Activated naive CD4-positive, alpha-beta T cell treated with anti-CD3 and anti-CD28 coated beads, Interleukin-2, amount 50 U/mL, for 24 hours (primary cell): ENCODE results near the gene KLHDC10.
"Not testable (repeated sequence)": the region's sequence is repeated elsewhere in the genome, so short reads cannot be mapped to it uniquely, and the experiment has no call there.

Source experiments
- H3K27ac Mint-ChIP-seq: one replicate; pipeline ENCODE4 v1.8.0; 2021; ENCODE audit warnings: mild to moderate bottlenecking, mixed read lengths
- H3K27me3 Mint-ChIP-seq: one replicate; pipeline ENCODE4 v1.8.0; 2021; ENCODE audit warnings: mixed read lengths
- H3K36me3 Mint-ChIP-seq: one replicate; pipeline ENCODE4 v1.8.0; 2021; ENCODE audit warnings: mixed read lengths
- H3K4me1 Mint-ChIP-seq: one replicate; pipeline ENCODE4 v1.8.0; 2021; ENCODE audit warnings: mixed read lengths
- H3K4me3 Mint-ChIP-seq: one replicate; pipeline ENCODE4 v1.8.0; 2021; ENCODE audit warnings: mild to moderate bottlenecking, mixed read lengths
- H3K9me3 Mint-ChIP-seq: one replicate; pipeline ENCODE4 v1.8.0; 2021; ENCODE audit warnings: mixed read lengths

Gene KLHDC10

DNA sequence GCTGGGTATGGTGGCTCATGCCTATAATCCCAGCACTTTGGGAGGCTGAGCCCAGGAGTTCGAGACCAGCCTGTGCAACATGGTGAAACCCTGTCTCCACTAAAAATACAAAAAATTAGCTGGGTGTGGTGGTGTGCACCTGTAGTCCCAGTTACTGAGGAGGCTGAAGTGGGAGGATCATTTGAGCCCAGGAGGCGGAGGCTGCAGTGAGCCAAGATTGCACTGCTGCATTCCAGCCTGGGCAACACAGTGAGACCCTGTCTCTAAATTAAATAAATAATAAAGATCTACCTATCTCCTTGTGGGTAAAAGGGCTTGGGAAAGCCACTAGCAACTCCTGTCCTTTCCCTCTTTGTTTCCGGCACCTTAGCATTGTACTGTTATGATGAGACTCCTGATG, 56.5 kb downstream of the KLHDC10 start:
- peaks cover 28% of the 10 kb centered on the region for H3K36me3 Mint-ChIP-seq
- H3K4me3 Mint-ChIP-seq, H3K4me1 Mint-ChIP-seq, H3K9me3 Mint-ChIP-seq, H3K27ac Mint-ChIP-seq, H3K27me3 Mint-ChIP-seq: not testable (repeated sequence)

- Mint-ChIP-seq H3K36me3 (peaks cover 23% of the 10 kb centered on the region), H3K27me3 (no peaks in the 10 kb centered on the region), H3K4me3 (no peak overlapping the region), H3K9me3 (no peaks in the 10 kb centered on the region), H3K4me1 (no peaks in the 10 kb centered on the region), H3K27ac (no peak overlapping the region)
These were observed 57.1 kb downstream of the KLHDC10 start for GRCh38 chr7:130127404-130127803.

- no peak overlapping the region for H3K4me3 Mint-ChIP-seq
- H3K9me3 Mint-ChIP-seq, result no peaks in the 10 kb centered on the region
- no peak overlapping the region for H3K27ac Mint-ChIP-seq
- peaks cover 20% of the 10 kb centered on the region for H3K36me3 Mint-ChIP-seq
- no peaks in the 10 kb centered on the region for H3K27me3 Mint-ChIP-seq
- no peaks in the 10 kb centered on the region for H3K4me1 Mint-ChIP-seq
These were observed 57.5 kb downstream of the KLHDC10 start for GRCh38 chr7:130127821-130128317.

DNA sequence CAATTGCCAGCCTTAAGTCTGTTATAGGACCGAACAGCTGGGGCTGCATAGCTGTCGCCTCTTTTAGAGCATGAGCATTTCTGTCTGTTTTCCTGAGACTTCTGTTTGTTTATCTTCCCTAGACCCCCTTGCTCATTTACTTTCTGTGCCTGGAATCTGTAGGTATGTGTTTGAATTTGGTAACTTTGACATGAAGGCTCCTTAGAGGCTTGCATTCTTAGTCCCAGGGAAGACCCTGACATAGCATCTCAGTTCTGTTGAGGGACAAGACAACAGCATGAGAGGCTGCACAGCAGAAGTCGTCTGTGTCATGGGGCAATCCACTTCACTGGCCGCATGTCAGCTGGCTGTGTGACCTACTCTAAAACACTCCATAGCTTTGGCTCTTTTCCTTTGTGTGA, 58.7 kb downstream of the KLHDC10 start:
- Mint-ChIP-seq H3K4me3 (no peak overlapping the region), H3K9me3 (no peaks in the 10 kb centered on the region), H3K4me1 (no peaks in the 10 kb centered on the region), H3K27ac (no peak overlapping the region), H3K36me3 (peaks cover 16% of the 10 kb centered on the region), H3K27me3 (no peaks in the 10 kb centered on the region)

DNA sequence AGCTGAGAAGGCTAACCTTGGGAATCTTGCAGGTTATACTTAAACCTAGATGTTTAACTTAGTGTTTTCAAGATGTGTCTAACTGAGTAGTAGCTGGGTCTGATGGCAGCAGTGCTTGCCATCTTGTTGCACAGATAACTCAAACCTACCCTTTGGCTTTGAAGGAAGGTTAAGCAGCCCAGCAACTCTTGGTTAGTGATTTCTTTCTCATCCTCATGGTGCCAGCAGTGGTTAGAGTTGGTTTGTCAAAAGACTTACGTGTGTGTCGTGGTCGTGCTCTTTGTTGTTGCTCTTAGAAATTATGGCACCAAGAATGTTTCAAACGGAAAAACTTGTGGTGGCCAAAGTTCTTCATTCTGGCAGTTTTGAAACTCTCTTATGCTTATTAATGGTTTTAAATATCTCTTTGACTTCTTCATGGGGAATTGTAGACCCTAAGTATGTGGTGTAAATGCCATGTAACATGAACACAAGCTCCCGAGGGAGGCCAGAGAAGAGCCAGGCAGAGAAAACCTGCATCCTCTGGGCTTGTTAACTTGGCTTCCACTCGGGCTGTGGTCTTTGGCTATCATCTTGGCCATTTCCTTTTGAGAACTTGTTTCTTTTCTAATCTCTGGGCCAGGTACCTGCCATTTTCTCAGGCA, 61.0 kb downstream of the KLHDC10 start:
- Mint-ChIP-seq H3K4me1 (peaks cover 8% of the 10 kb centered on the region), H3K27ac (no peak overlapping the region), H3K4me3 (no peak overlapping the region), H3K27me3 (no peaks in the 10 kb centered on the region), H3K9me3 (no peaks in the 10 kb centered on the region), H3K36me3 (peaks cover 18% of the 10 kb centered on the region)

DNA sequence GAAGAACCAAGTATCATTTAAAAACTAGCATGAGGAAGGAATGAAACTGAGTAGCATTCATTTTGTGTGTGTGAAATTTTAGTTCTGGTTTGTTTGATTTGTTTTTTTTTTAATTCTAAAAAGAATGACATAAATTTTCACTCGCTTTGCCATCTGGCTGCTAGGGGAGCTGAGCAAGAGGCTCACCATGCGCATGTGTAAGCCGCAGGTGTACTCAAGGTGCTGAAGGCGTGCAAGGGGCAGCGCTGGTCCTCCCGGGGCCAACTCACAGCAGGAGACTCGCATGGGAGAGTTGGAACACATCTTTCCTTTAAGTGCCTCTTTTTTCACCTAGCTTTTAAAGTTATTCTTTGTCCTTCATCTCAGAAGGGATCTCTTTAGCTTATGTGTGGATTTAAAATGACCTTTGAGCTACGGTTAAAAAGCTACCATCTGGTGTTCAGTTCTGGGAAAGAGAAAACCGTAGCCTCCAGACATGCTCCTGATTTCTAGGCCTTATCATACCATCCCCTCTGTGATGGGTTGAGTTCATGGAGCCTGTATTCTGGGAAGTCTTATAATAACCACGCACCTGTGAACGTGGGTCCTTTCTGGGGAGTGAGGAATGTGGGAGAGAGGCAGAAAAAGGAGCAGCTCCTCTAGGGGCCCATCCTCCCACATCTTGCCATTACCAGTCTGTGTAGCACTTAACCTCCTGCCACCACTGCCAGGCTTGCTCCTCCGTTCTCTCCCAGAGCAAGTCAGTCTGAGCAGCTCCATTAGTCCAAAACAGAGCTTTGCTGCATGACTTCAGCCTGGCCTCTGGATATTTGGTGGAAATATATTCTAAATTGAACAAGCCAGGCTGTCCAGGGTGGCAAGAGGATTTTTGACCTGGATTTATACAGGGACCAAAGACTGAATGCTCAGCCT, 61.9 kb downstream of the KLHDC10 start:
- Mint-ChIP-seq H3K4me3 (no peak overlapping the region), H3K36me3 (peaks cover 13% of the 10 kb centered on the region), H3K27me3 (no peaks in the 10 kb centered on the region), H3K9me3 (no peaks in the 10 kb centered on the region), H3K4me1 (peaks cover 8% of the 10 kb centered on the region), H3K27ac (no peak overlapping the region)

- H3K4me1 Mint-ChIP-seq, result peaks cover 8% of the 10 kb centered on the region
- no peak overlapping the region for H3K4me3 Mint-ChIP-seq
- no peaks in the 10 kb centered on the region for H3K9me3 Mint-ChIP-seq
- H3K36me3 Mint-ChIP-seq, result peaks cover 13% of the 10 kb centered on the region
- H3K27ac Mint-ChIP-seq, result no peak overlapping the region
- no peaks in the 10 kb centered on the region for H3K27me3 Mint-ChIP-seq
These were observed 62.9 kb downstream of the KLHDC10 start for GRCh38 chr7:130133029-130133782.

GRCh38 chr7:130134106-130134636, 63.8 kb downstream of the KLHDC10 start:
- no peaks in the 10 kb centered on the region for H3K9me3 Mint-ChIP-seq
- peaks cover 12% of the 10 kb centered on the region for H3K4me1 Mint-ChIP-seq
- no peak overlapping the region for H3K4me3 Mint-ChIP-seq
- no peak overlapping the region for H3K27ac Mint-ChIP-seq
- peaks cover 10% of the 10 kb centered on the region for H3K36me3 Mint-ChIP-seq
- no peaks in the 10 kb centered on the region for H3K27me3 Mint-ChIP-seq

DNA sequence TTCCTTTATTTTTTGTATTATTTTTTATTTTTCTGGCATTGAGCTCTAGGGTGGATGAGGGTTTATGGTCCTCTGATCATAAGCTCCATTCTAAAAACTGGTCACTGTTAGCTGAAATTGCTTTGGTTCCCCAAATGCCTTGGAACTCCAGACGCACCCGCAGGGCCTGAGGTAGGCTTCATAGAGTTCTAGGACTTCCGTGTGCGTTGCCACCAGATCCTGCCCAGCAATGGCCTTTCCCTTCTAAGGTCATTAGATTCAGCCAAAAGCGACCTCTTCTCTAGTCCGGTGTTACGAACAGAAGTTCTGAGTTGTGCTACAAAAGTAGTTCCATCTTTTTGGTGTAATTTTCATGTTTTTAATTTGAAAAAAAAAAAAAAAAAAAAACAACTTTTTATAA, 64.4 kb downstream of the KLHDC10 start:
- H3K36me3 Mint-ChIP-seq, result peaks cover 5% of the 10 kb centered on the region
- no peaks in the 10 kb centered on the region for H3K9me3 Mint-ChIP-seq

GRCh38 chr7:130135208-130136205, 65.2 kb downstream of the KLHDC10 start:
- Mint-ChIP-seq H3K36me3 (peaks cover 3% of the 10 kb centered on the region), H3K27me3 (no peaks in the 10 kb centered on the region), H3K9me3 (no peaks in the 10 kb centered on the region), H3K27ac (no peak overlapping the region), H3K4me1 (peaks cover 13% of the 10 kb centered on the region), H3K4me3 (no peak overlapping the region)

More for the DNA sequence above, 64.4 kb downstream of the KLHDC10 start:
- Mint-ChIP-seq H3K27me3 (no peaks in the 10 kb centered on the region), H3K4me1 (peaks cover 13% of the 10 kb centered on the region), H3K27ac (no peak overlapping the region), H3K4me3 (no peak overlapping the region)

- H3K27ac Mint-ChIP-seq, result no peak overlapping the region
- peaks cover 3% of the 10 kb centered on the region for H3K36me3 Mint-ChIP-seq
- peaks cover 20% of the 10 kb centered on the region for H3K4me1 Mint-ChIP-seq
- H3K4me3 Mint-ChIP-seq, result no peak overlapping the region
- H3K27me3 Mint-ChIP-seq, result no peaks in the 10 kb centered on the region
- H3K9me3 Mint-ChIP-seq, result no peaks in the 10 kb centered on the region
These were observed 66.3 kb downstream of the KLHDC10 start for GRCh38 chr7:130136579-130137167.

GRCh38 chr7:130137207-130137606, 66.9 kb downstream of the KLHDC10 start:
- Mint-ChIP-seq H3K27ac (no peak overlapping the region), H3K9me3 (no peaks in the 10 kb centered on the region), H3K4me3 (no peak overlapping the region), H3K4me1 (peaks cover 21% of the 10 kb centered on the region), H3K36me3 (peaks cover 3% of the 10 kb centered on the region), H3K27me3 (no peaks in the 10 kb centered on the region)

DNA sequence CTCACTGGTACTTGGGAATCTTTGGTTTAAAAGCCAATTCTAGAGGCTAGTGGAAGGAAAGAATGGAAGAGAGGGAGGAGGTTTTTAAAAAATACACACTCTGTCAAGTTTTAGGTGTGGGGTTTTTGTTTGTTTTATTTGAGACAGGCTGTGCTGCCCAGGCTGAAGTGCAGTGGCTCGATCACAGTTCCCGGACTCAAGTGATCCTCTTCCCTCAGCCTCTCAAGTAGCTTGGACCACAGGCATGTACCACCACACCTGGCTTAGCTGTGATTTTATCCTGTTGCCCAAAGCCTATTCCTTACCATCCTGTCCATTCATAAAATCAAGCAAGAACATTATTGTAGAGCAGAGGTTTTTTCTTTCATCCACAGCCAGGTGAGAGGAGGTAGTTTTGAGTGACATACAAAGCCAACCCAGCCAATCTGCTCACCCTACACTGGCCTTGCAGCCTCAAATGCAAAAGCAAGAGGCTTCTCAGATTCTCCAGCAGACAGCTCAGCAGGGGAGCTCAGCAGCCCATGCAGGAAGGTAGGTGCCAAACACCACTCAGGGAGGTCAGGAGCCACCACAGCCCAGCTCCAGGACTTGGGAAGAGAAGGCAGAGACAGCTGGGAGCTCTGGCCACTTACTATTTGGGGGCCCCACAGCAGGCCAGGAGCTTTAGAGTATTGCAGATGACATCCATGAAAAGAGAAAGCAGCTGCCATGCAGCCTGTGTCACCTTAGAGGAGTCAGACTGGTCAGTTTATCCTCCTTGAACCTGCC, 69.0 kb downstream of the KLHDC10 start:
- Mint-ChIP-seq H3K4me1 (peaks cover 25% of the 10 kb centered on the region), H3K27me3 (no peaks in the 10 kb centered on the region), H3K4me3 (peak overlapping the region; percentile 54), H3K36me3 (peaks cover 3% of the 10 kb centered on the region), H3K27ac (peak overlapping the region; percentile 12), H3K9me3 (no peaks in the 10 kb centered on the region)
